Activated T-cell treated with anti-CD3 and anti-CD28 coated beads for 24 hours (primary cell): ENCODE results near the gene TSPAN9.
"Not testable (repeated sequence)": the region's sequence is repeated elsewhere in the genome, so short reads cannot be mapped to it uniquely, and the experiment has no call there.

Experiments used
- DNase-seq: peaks from one replicate; pipeline ENCODE4 v3.0.0-alpha.2; 2020; ENCODE audit warnings: low read depth

The TSPAN9 gene

GRCh38 chr12:3044141-3044630 lies 33.0 kb upstream of the TSPAN9 start:
- DNase-seq, result no peak

DNA sequence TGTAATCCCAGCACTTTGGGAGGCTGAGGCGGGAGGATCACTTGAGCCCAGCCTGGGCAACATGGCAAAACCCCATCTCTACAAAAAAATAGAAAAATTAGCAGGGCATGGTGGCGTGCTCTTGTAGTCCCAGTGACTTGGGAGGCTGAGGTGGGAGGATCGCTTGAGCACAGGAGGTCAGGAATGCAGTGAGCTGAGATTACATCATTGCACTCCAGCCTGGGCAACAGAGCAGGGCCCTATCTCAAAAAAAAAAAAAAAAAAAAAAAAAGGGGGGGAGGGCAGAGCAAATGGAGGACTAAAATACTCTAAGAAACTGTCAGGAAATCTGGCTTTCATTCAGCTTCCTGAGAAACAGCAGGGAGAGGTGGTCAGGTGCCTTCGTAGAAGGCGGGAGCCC lies 31.7 kb upstream of the TSPAN9 start:
- no peak for DNase-seq

DNA sequence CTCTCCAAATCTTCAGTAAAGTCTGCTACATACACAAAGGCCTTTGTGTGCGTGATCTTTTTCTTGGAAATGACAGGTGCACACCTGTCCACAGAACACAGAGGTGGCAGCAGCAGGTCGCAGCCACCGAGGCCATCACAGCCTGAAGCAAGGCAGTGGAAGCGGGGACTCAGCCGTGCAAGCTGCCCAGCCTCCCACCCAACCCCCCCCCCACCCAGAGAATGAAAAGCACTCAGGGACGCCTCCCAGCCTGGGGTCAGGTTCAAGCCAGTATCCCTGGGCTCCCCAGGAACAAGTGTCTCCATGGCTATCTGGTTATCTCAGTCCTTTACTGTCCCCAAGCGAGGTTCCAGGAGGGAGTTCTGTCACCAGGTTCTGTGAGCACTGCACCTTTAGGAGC lies 31.2 kb upstream of the TSPAN9 start:
- DNase-seq, result no peak

- no peak for DNase-seq
Observed at GRCh38 chr12:3046441-3047200, 30.6 kb upstream of the TSPAN9 start.

DNA sequence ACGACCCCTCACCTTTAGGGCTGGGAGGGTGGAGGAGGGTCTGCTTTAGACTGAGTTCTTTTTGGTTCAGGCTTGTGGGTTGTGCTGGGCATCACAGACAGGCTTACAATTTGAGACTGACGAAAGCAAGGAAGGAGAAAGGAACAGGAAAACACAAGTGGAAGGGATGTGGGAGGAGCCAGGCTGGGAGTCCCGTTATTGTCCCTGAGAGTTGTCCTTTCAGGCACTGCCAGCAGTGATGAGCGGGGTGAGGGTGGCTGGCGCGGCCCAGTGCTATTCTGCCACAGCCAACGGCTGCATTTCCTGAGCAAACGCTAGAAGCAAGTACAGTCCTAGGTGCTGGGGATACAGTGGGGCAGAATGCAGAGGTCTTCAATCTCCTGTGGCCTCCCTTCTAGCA lies 29.2 kb upstream of the TSPAN9 start:
- DNase-seq, result no peak

- DNase-seq, result no peak
Observed at GRCh38 chr12:3048540-3048939, 28.6 kb upstream of the TSPAN9 start.

DNA sequence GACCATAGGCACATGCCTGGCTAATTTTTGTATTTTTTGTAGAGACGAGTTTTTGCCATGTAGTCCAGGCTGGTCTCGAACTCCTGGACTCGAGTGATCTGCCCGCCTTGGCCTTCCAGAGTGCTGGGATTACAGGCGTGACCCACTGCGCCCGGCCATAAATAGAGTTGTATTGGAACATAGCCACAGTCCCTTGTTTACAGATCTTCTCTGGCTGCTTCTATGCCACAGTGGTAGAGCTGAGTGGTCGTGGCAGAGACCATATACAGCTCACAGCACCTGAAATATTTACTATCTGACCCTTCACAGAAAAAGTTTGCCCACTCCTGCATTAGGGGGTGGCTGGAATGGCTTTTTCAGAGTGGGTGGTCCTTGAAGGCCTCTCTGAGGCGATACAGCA lies 28.0 kb upstream of the TSPAN9 start:
- no peak for DNase-seq

DNA sequence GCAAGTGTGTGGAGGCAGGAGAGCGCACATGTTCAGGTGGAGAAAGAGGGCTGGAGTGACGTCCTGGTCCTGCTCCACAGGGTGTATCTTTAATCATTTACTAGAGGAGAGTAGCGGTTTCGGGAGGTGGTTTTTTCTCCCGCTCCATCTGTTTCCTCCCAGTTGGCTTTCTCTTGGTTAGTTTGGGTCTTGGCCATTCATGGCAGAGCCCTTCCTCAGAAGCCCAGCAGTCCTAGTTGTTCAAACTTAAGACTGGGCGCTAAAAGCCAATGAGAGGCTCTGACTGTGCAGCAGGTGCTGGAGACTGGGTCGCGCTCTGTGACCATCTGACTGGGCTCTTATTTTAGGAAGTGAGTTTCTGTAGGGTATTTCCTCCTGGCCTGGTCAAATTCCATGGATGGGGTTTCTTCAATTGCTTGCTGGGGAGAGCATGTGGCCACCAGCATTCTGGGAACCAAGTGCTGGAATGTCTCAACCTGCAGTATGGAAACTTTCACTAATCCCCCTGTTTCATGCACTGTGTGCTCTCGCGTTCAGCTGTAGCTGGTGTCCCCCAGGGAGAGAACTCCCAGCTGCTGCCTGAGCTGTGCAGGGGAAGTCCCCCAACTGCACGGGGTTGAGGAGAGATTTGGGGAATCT lies 27.4 kb upstream of the TSPAN9 start:
- DNase-seq, result no peak

DNA sequence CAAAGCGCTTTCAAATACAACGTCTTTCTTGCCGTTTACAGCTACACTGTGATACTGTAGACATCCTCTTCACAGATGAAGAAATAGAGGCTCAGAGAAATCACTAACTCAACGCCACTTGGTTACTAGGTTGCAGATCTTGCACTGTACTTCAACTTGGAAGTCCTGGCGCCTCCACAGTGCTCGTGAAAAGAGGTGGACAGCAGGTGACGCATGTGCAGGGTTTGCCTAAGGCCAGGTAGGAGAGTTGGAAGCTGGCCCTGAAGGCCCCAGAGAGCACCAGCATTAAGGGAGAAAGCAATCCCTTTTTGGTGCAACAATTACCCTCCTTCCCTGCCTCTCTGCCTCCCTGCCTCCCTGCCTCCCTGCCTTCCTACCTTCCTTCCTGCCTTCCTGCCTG lies 22.8 kb upstream of the TSPAN9 start:
- no peak for DNase-seq

DNA sequence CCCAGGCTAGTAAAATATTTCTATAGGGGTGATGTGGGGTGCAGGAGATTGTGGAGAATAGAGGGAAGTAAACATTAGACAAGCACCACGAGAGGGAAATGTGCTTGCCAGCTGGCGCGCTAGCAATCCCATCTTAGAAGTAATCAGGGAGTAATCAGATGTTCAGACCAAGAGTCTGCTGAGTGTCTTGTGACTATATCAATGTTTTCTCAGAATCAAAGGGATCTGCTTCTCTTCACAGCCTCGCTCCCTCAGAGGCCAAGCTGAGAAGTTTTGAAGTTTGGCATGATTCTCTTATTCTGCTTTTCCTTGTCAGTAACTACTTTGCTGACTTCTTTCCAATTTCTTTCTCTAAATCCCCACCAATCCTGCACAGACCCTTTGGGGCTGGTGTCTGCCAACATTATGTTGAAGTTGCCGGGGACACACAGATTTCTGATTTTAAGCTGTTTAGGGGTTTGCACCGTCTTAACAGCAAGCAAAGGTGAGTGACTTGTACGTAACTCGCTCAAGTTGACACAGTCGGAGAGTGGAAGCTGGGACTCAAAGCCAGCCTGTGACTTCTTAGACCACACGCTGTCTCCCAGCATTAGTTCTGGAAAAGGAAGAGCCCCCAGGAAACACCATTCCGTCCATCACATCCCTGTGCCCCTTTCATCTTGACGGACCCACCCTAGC lies 22.0 kb upstream of the TSPAN9 start:
- no peak for DNase-seq

DNA sequence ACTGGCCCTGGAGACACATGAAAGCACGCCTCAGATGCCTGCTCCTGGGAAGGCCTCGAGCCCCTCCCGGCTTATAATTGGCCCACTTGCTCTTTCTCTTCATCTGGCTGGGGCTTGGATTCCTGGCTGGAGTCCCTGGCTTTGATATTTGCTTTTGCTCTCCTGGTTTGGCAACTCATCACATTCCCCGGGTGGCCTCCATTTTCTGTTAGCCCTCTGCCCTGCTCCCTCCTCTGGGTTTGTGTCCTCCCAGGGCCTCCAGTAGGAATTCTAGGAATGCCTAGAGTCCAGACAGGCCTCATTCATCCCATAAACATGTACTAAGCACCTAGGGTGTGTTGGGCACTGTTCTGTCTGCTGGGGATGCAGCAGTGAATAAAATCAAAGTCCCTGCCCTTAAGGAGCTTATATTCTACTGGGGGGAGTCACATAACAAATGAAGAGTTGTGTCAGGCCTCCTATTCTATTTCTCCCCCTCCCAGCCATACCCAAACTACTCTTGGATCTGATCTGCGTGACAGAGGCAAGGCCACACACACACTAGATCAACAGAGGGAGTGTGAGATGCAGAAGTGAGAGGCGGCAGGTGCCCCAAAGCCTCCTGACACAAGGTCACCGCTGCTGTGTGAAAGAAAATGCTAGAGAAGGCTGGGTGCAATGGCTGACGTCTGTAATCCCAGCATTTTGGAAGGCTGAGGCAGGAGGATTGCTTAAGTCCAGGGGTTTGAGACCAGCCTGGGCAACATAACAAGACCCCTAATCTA lies 21.3 kb upstream of the TSPAN9 start:
- no peak for DNase-seq

- DNase-seq, result no peak
Observed at GRCh38 chr12:3061059-3061458, 16.1 kb upstream of the TSPAN9 start.

DNA sequence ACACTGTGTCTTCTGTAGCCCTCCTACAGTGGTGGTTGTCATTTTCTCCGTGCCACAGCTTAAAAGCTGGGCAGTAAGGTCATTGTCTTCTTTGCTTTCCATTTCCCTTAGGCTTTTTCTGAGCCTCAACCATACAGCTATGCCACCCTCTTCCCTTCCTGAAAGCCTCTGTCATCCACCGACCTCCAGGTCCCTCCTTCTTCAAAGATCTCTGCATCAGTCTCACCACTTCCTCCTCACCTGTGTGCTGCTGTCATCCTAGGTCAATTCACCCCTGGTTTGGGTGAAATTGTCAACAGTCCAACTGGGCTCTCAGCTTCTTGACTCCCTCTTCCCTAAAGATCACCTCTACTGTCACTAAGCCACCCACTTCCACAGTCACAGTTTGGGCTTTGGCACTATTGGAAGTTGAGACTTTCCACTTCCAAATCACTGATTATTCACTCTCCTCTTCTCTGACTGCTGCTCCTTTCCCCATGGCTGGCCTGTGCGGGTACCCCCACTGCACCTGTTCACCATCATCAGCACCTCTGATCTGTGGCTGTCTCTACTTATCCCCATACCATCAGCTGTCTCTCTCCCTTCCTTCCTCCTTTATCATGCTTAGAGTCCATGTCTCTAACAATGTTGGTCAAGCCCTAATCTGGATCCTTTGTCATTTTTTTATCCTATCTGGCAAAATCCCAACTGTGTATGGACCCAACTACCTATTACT lies 15.5 kb upstream of the TSPAN9 start:
- DNase-seq, result no peak

DNA sequence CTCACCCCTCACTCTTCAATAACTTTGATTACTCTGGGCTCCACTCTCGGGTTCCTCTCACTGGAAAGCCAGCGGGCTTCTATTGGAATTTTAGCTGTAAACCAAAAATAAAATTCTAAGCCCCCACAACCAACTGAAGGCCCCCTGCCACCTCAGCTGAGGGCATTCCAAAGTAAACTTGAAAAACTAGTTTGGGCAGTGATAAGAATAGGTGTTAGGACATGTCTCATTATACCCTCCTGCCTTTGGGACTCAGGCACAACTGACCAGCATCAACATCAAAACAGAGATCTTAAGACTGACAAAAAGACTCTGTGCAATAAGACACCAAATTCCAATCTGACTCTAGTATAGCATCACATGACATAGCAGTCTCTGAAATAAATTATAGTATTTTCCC lies 11.9 kb upstream of the TSPAN9 start:
- no peak for DNase-seq

DNA sequence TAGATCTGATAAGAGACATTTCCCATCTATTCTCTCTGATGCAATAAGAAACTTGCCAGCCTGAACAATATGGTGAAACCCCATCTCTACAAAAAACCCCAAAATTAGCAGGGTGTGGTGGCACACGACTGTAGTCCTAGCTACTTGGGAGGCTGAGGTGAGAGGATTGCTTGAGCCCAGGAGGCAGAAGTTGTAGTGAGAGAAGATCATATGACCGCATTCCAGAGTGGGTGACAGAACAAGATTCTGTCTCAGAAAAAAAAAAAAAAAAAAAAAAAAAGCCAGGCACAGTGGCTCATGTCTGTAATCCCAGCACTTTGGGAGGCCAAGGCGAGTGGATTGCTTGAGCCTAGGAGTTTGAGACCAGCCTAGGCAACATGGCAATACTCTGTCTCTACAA lies 11.3 kb upstream of the TSPAN9 start:
- not testable (repeated sequence) for DNase-seq

GRCh38 chr12:3069714-3070113 lies 7.5 kb upstream of the TSPAN9 start:
- no peak for DNase-seq

DNA sequence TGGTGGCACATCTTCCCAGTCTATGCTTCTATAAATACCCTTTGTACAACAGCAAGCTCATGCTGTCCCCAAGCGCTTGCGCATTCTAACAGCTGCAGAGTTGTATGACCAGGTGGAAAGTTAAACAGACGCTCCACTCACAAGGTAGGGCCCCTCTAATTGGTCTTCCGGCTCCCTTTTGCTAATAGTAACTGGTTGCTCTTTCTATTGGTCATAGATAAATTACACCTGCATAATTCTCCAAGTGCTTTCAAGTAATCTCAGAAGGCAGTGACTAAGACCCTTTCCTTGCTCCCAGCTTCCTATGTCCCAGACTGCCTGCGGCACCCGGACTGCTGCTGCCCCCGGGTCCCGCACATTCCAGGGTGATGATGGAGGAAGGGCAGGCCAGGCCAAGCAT lies 6.1 kb upstream of the TSPAN9 start:
- no peak for DNase-seq

DNA sequence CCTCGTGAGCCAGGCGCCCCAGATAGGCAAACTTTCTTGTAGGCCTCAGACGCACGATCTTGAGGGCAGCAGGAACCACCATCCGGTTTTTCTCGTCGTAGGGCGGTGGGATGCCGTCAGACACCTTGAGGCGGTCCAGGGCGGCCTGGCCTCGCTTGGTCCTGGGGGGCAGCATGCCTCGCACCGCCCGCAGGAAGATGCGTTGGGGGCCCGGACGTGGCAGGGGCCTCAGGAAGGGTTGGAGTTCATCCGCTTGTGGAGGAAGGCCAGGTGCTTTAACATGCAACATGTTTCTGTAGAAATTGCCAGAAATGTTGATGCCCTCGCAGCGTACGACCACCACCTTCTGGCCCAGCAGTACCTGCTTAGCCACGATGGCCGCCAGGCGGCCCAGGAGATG lies 5.5 kb upstream of the TSPAN9 start:
- no peak for DNase-seq

DNA sequence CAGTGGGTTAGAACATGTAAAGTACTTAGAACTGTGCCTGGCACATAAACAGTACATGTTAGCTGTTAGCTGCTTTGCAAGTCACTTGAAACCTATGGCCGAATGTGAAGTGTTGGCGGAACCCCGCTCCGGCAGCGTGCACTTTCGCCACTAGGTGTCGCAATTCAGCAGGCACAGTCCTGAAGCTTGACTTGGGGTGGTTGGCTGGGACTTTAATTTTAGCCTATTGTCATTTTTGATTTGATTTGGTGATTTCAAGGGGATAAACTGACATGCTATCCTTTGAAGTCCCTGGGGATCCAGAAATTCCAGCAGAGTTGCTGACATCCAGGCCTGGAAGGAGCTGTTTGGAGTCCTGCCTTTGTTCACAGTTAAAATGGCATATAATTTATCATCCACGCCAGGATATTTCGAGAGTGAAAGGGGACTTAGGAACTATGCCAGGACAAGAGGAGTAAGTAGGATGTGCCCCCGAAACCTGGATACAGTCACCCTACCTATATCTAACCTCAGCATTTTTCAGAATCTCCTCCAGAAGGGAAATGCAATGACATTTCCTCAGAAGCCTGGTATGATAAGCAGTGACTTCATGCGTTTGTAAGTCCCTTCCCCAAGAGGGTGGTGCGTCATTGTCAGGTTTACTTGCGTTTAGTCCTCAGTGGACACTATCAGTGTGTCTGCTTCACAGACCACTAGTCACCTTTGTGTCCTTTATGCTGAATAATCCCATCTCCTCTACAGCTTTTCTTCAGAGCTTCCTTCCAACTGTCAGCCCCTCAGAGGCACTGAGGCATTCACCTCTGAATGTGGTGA lies 3.5 kb upstream of the TSPAN9 start:
- DNase-seq, result peak; percentile 77

DNA sequence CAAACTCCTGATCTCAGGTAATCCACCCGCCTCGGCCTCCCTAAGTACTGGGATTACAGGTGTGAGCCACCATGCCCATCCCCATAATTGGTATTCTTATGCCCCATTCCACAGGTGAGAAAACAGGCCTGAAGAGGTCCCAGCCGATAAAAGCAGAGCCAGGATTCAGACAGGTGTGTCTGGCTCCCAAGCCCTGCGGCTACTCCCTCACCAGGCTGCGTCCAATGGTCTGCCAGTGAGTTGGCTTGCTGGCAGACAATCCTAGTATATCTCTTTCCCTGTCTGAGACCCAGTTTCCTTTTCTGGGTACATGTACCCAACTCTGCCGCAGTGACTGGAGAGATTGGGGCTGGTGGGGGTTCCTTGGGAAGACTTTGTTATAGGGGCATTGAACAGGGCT lies 1.9 kb upstream of the TSPAN9 start:
- no peak for DNase-seq

- no peak for DNase-seq
Observed at GRCh38 chr12:3077572-3078081, 448 bp downstream of the TSPAN9 start.
